Cardiac muscle cell (in vitro differentiated cells and primary cell): ENCODE results near the gene FBXO48. TPM values are rescaled to one million over a fixed set of nuclear protein-coding genes. Genes with fewer than 3 reads are reported as not detected.

ENCODE experiments used
- DNase-seq, 2 donors: peaks; one replicate each; pipeline versions ENCODE4 v3.0.0 to v3.0.0-alpha.2; 2010 to 2017; ENCODE audit warnings: low read depth in 1 of 2, low spot score in 1 of 2
- H3K27ac ChIP-seq: fragments of 200-600 bp; sonication (generic); 2 replicates; pipeline ENCODE4 v1.5.1; 2016
- H3K27me3 ChIP-seq: fragments of 200-600 bp; sonication (generic); 2 replicates; pipeline ENCODE4 v1.6.0; 2016; ENCODE audit warnings: control low read depth
- H3K36me3 ChIP-seq: fragments of 200-600 bp; sonication (generic); 2 replicates; pipeline ENCODE4 v1.5.1; 2016; ENCODE audit warnings: control low read depth
- H3K4me1 ChIP-seq: fragments of 200-600 bp; sonication (generic); 2 replicates; pipeline ENCODE4 v1.8.1; 2017; ENCODE audit warnings: low read depth, mild to moderate bottlenecking, mixed run types
- H3K4me3 ChIP-seq: fragments of 200-600 bp; sonication (generic); 2 replicates; pipeline ENCODE4 v1.5.1; 2016; ENCODE audit warnings: mild to moderate bottlenecking
- H3K9me3 ChIP-seq: fragments of 200-600 bp; sonication (generic); 2 replicates; pipeline ENCODE4 v1.5.1; 2017; ENCODE audit warnings: low read depth, mild to moderate bottlenecking, control low read depth
- polyA plus RNA-seq: library from polyadenylated mRNA; unstranded; fragments of >200 nt; fragmentation: Nextera tagmentation; extraction: Ambion mirVana; gene quantifications from 2 replicates; pipeline ENCODE4 v1.2.1, GENCODE V29; 2016
- total RNA-seq: library from RNA; depleted of rRNA; stranded (reverse); fragments of >200 nt; gene quantifications from 2 replicates; pipeline ENCODE4 v1.2.3, GENCODE V29; 2016
- TF ChIP-seq, protein P1 (sequence below): IDR thresholded peaks from 2 replicates; pipeline ENCODE4 v1.5.1; 2012; ENCODE audit warnings: low read depth, mild to moderate bottlenecking, low read length

Gene FBXO48
- total and polyA plus RNA-seq, 2 experiments from 2014 or later: 0.50 to 0.66 TPM

DNA sequence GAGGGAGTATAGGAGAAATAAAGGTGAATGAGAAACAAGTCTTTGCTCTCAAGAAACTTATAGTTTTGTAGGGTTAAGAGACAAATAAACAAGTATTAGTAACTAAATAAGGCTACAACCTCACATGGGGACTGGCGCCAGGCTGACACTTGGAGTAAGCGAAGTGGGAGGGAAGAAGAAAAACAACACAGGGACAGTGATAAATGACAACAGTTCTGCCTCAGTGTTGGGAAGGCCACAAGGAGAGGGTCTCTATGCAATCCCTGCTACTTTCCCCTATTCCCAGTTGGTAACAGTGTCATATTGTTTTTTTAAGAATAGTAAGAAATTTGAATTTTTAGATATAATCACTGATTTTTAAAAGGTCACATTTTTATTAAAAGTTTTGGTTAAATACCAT is 4.3 kb upstream of the FBXO48 start:
- Histone ChIP-seq H3K4me3 (no peak overlapping the region), H3K4me1 (peaks cover 19% of the 10 kb centered on the region), H3K27me3 (no peaks in the 10 kb centered on the region), H3K9me3 (no peaks in the 10 kb centered on the region), H3K36me3 (no peaks in the 10 kb centered on the region), H3K27ac (no peak overlapping the region)
- TF ChIP-seq, protein P1, sequence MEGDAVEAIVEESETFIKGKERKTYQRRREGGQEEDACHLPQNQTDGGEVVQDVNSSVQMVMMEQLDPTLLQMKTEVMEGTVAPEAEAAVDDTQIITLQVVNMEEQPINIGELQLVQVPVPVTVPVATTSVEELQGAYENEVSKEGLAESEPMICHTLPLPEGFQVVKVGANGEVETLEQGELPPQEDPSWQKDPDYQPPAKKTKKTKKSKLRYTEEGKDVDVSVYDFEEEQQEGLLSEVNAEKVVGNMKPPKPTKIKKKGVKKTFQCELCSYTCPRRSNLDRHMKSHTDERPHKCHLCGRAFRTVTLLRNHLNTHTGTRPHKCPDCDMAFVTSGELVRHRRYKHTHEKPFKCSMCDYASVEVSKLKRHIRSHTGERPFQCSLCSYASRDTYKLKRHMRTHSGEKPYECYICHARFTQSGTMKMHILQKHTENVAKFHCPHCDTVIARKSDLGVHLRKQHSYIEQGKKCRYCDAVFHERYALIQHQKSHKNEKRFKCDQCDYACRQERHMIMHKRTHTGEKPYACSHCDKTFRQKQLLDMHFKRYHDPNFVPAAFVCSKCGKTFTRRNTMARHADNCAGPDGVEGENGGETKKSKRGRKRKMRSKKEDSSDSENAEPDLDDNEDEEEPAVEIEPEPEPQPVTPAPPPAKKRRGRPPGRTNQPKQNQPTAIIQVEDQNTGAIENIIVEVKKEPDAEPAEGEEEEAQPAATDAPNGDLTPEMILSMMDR: no peak
- no peak for DNase-seq

DNA sequence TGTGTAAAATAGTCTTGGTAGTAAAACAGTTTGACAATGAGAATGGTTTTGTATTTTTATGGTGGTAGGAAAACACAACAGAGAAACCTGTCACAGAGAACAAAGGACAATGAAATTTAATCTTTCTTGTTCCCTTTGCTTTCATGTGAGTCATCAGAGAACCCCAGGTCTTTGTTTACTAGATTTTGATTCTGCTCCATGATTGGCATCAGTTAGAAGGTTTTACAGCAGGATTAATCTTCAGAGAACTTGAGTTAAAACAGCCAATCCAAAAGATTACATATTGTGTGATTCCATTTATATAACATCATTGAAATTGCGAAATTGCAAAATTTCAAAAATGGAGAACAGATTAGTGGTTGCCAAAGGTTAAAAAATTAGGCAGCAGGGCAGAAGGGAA is 2.8 kb upstream of the FBXO48 start:
- Histone ChIP-seq H3K4me3 (no peak overlapping the region), H3K9me3 (no peaks in the 10 kb centered on the region), H3K27ac (no peak overlapping the region), H3K27me3 (no peaks in the 10 kb centered on the region), H3K36me3 (no peaks in the 10 kb centered on the region), H3K4me1 (peaks cover 19% of the 10 kb centered on the region)
- TF ChIP-seq, protein P1: no peak
- DNase-seq: no peak

DNA sequence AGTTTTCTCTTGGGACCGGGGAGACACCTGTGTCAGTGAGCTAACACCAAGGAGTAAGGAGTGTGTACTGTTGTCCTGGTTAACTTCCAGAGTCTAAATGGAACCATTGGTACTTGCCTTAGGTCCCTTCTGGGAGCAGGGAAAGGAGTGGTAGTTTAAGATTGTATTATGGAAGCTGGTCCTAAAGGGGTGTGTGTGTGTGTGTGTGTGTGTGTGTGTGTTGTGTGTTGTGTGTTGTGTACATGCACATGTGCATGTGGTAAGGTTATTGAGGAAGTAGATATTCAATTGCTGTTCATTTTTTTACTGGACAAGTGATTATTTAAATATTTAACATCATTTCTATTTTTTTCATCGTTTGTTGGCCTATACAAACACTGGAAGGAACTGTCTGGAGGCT is 1.7 kb upstream of the FBXO48 start:
- DNase-seq: no peak
- TF ChIP-seq, protein P1: no peak
- Histone ChIP-seq H3K9me3 (no peaks in the 10 kb centered on the region), H3K27ac (no peak overlapping the region), H3K4me1 (peaks cover 19% of the 10 kb centered on the region), H3K36me3 (no peaks in the 10 kb centered on the region), H3K4me3 (peak overlapping the region; percentile 68), H3K27me3 (no peaks in the 10 kb centered on the region)

DNA sequence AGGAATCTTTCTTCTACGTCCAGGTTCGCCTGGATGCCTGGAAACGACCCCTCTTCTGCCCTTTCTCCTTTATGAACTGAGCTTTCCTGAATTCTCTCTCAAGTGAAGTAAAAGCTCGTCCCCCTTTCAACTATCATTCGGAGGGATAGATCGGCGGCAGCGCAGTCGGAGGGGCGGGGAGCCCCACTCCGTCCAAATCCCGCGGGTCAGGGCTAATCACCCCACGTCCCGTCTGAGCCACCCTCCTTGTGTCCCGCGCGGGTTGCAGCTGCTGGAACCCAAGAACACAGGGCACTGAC is 367 bp downstream of the FBXO48 start:
- TF ChIP-seq, protein P1: no peak
- no peaks in the 10 kb centered on the region for H3K9me3 ChIP-seq
- peaks cover 11% of the 10 kb centered on the region for H3K4me1 ChIP-seq
- H3K36me3 ChIP-seq: no peaks in the 10 kb centered on the region
- DNase-seq: no peak
- peak overlapping the region; percentile 68 for H3K4me3 ChIP-seq
- peak overlapping the region; percentile 71 for H3K27ac ChIP-seq
- no peaks in the 10 kb centered on the region for H3K27me3 ChIP-seq

DNA sequence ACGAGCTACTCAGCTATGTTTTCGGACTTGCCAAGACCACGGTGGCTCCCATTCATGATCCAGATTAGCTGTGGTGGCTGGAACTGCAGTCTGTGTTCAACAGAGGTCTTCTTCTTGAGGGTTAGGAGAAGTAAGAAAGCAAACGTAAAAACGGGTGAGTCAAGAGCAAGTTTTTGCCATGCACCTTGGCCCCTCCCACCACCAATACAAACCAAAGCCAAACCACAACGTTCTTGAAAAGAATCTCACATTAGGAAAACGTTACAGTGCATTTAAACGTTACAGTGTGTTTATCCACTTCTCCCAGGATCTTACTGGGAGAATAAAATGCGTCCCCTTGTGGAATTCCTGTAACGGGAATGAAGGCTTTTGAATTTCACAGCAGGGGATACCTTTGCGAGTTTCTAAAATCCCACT is 725 bp downstream of the FBXO48 start:
- peak overlapping the region; percentile 71 for H3K27ac ChIP-seq
- DNase-seq: peak; percentile 16 to 71
- H3K9me3 ChIP-seq: no peaks in the 10 kb centered on the region
- peak overlapping the region; percentile 68 for H3K4me3 ChIP-seq
- TF ChIP-seq, protein P1: peak; percentile 21
- H3K36me3 ChIP-seq: no peaks in the 10 kb centered on the region
- peaks cover 8% of the 10 kb centered on the region for H3K4me1 ChIP-seq
- no peaks in the 10 kb centered on the region for H3K27me3 ChIP-seq
